Measurements from ENCODE around the gene PPIL4.

- TF ChIP-seq, protein P1, sequence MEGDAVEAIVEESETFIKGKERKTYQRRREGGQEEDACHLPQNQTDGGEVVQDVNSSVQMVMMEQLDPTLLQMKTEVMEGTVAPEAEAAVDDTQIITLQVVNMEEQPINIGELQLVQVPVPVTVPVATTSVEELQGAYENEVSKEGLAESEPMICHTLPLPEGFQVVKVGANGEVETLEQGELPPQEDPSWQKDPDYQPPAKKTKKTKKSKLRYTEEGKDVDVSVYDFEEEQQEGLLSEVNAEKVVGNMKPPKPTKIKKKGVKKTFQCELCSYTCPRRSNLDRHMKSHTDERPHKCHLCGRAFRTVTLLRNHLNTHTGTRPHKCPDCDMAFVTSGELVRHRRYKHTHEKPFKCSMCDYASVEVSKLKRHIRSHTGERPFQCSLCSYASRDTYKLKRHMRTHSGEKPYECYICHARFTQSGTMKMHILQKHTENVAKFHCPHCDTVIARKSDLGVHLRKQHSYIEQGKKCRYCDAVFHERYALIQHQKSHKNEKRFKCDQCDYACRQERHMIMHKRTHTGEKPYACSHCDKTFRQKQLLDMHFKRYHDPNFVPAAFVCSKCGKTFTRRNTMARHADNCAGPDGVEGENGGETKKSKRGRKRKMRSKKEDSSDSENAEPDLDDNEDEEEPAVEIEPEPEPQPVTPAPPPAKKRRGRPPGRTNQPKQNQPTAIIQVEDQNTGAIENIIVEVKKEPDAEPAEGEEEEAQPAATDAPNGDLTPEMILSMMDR (IDR thresholded peaks at IDR 0.05) = no peak
- TF ChIP-seq POLR2A (IDR thresholded peaks at IDR 0.05) (no peak), POLR2AphosphoS5 (IDR thresholded peaks at IDR 0.05) (no peak), EP300 (IDR thresholded peaks at IDR 0.05) (no peak)
These were observed 58.5 kb downstream of the PPIL4 start for GRCh38 chr6:149487316-149487715.
